NCI-H2081 treated with DMSO at 0.1 percent for 48 hours (cell line): ENCODE results near the gene PICK1.
"Not testable (repeated sequence)": the region's sequence is repeated elsewhere in the genome, so short reads cannot be mapped to it uniquely, and the experiment has no call there.

ENCODE experiments used
- DNase-seq: peaks from one replicate; lab custom pipeline; 2025; lab: John Stamatoyannopoulos, UW

Gene PICK1

GRCh38 chr22:38115423-38116205, 58.4 kb downstream of the PICK1 start:
- DNase-seq, result no peak

GRCh38 chr22:38117556-38117955, 60.4 kb downstream of the PICK1 start:
- DNase-seq, result not testable (repeated sequence)

- DNase-seq, result no peak
Observed at GRCh38 chr22:38118182-38118581, 61.0 kb downstream of the PICK1 start.

GRCh38 chr22:38118747-38119146, 61.5 kb downstream of the PICK1 start:
- DNase-seq, result not testable (repeated sequence)

GRCh38 chr22:38120359-38121110, 63.3 kb downstream of the PICK1 start:
- no peak for DNase-seq

- no peak for DNase-seq
Observed at GRCh38 chr22:38122616-38123015, 65.4 kb downstream of the PICK1 start.

- no peak for DNase-seq
Observed at GRCh38 chr22:38124236-38124974, 67.2 kb downstream of the PICK1 start.

GRCh38 chr22:38125038-38125610, 67.9 kb downstream of the PICK1 start:
- DNase-seq, result no peak
